GM12873 (cell line): ENCODE data around the gene ARSB.
A peak's percentile ranks its signal among the peaks of the same experiment; 100 is the strongest.

Source experiments
- CTCF ChIP-seq: IDR thresholded peaks from 2 replicates; pipeline ENCODE4 v1.5.1; 2012; ENCODE audit warnings: low read depth, mild to moderate bottlenecking, moderate library complexity, low read length, control low read depth; ENCODE audit not compliant: insufficient read depth; ENCODE audit errors: missing control alignments

ARSB gene

GRCh38 chr5:78985116-78985724 is at the start of gene ARSB:
TSS of gene ARSB (minus strand) at chr5:78985310. CDS start at chr5:78985248, 62 bp downstream.
- TF ChIP-seq CTCF = no peak

- no peak for TF ChIP-seq CTCF
Observed at GRCh38 chr5:79032782-79033181, 47.7 kb upstream of the ARSB start.

GRCh38 chr5:79032031-79032695 is 47.1 kb upstream of the ARSB start:
- TF ChIP-seq CTCF = no peak

GRCh38 chr5:79031485-79031867 is 46.4 kb upstream of the ARSB start:
- TF ChIP-seq CTCF = no peak

GRCh38 chr5:79030663-79031484 is 45.8 kb upstream of the ARSB start:
- no peak for TF ChIP-seq CTCF

GRCh38 chr5:79025054-79025472 is 40.0 kb upstream of the ARSB start:
- peak; percentile 79 for TF ChIP-seq CTCF

GRCh38 chr5:79023947-79024346 is 38.8 kb upstream of the ARSB start:
- no peak for TF ChIP-seq CTCF
